Natural killer cell (primary cell): ENCODE measurements around the gene MMD2. TPM values are rescaled to one million over a fixed set of nuclear protein-coding genes. Genes with fewer than 3 reads are reported as not detected.

Source experiments
- ATAC-seq, 3 donors: fragments of 150-1000 bp in 2 of 3; fragments of 200-7000 bp in 1 of 3; cut with Tn5 transposase; 1 replicate in 1 of 3; 2 replicates in 2 of 3; pipeline ENCODE4 v1.10.0; 2021; ENCODE audit warnings: mild to moderate bottlenecking in 2 of 3, moderate library complexity in 2 of 3
- DNase-seq, 2 donors: peaks; one replicate each; pipeline versions ENCODE4 v3.0.0 to v3.0.0-alpha.2; 2013 to 2021; ENCODE audit warnings: mixed read lengths in 1 of 2
- H3K27ac ChIP-seq: one replicate; pipeline ENCODE4 v1.5.1; 2013; ENCODE audit warnings: mild to moderate bottlenecking, low read length
- H3K27me3 ChIP-seq: one replicate; pipeline ENCODE4 v1.6.1; 2013; ENCODE audit warnings: low read length; ENCODE audit not compliant: control insufficient read depth, insufficient read depth
- H3K36me3 ChIP-seq: one replicate; pipeline ENCODE4 v1.6.1; 2013; ENCODE audit warnings: low read length; ENCODE audit not compliant: control insufficient read depth, insufficient read depth
- H3K4me1 ChIP-seq: one replicate; pipeline ENCODE4 v1.6.1; 2013; ENCODE audit warnings: low read length; ENCODE audit not compliant: control insufficient read depth, insufficient read depth
- H3K4me3 ChIP-seq: one replicate; pipeline ENCODE4 v1.5.1; 2013; ENCODE audit warnings: low read length
- H3K9me3 ChIP-seq: one replicate; pipeline ENCODE4 v1.6.1; 2013; ENCODE audit warnings: low read length; ENCODE audit not compliant: control insufficient read depth, insufficient read depth
- H3K27ac Mint-ChIP-seq, 2 donors: one replicate each; pipeline ENCODE4 v1.8.0; 2022; ENCODE audit warnings: mild to moderate bottlenecking in 2 of 2, mixed read lengths in 2 of 2, moderate library complexity in 1 of 2
- H3K27me3 Mint-ChIP-seq, 2 donors: one replicate each; pipeline ENCODE4 v1.8.0; 2022; ENCODE audit warnings: low read depth in 2 of 2, mixed read lengths in 2 of 2
- H3K36me3 Mint-ChIP-seq: one replicate; pipeline ENCODE4 v1.8.0; 2022; ENCODE audit warnings: mixed read lengths
- H3K4me1 Mint-ChIP-seq, 2 donors: one replicate each; pipeline ENCODE4 v1.8.0; 2022; ENCODE audit warnings: mixed read lengths in 2 of 2
- H3K4me3 Mint-ChIP-seq: one replicate; pipeline ENCODE4 v1.8.0; 2022; ENCODE audit warnings: mild to moderate bottlenecking, moderate library complexity, mixed read lengths
- H3K9me3 Mint-ChIP-seq, 2 donors: one replicate each; pipeline ENCODE4 v1.8.0; 2022; ENCODE audit warnings: mixed read lengths in 2 of 2
- CTCF ChIP-seq: fragments of 200-600 bp; IDR thresholded peaks from one replicate; pipeline ENCODE4 v1.8.0; 2022; ENCODE audit warnings: antibody characterized with exemption
- WGBS: methylation state at CpG from one replicate; pipeline ENCODE4 v1.1.7; 2013; ENCODE audit warnings: missing lambda C conversion rate; ENCODE audit not compliant: insufficient coverage; 5-methylcytosine and 5-hydroxymethylcytosine counted together
- intact Hi-C: fragments of 100-400 bp; cut with micrococcal nuclease; formaldehyde crosslinking; loops from one replicate; pipeline ENCODE4 v1.14.2; 2022
- total RNA-seq, 4 donors: library from RNA; stranded (reverse); fragments of 120-200 nt in 1 of 4; gene quantifications; one replicate each; pipeline versions ENCODE4 v1.2.3 to v1.2.4, GENCODE V29; 2013 to 2022

MMD2 gene
- total RNA-seq, 3 donors from 2014 or later (not counting 1 experiment from before 2014, with no cell fraction given), result not detected

GRCh38 chr7:4919969-4920766 is 38.8 kb downstream of the MMD2 start:
- Histone ChIP-seq H3K27me3 (no peaks in the 10 kb centered on the region), H3K36me3 (no peaks in the 10 kb centered on the region), H3K9me3 (peaks cover 4% of the 10 kb centered on the region), H3K4me1 (no peaks in the 10 kb centered on the region), H3K4me3 (no peak overlapping the region), H3K27ac (no peak overlapping the region)
- no peaks in the 10 kb centered on the region for H3K4me1 Mint-ChIP-seq
- WGBS, result 83% methylated on average over 19 of the region's 19 CpGs
- peaks cover 0 to 3% of the 10 kb centered on the region in 2 donors for H3K27me3 Mint-ChIP-seq
- H3K4me3 Mint-ChIP-seq, result no peak overlapping the region
- no peaks in the 10 kb centered on the region for H3K9me3 Mint-ChIP-seq
- no peak overlapping the region for H3K27ac Mint-ChIP-seq
- no peak for TF ChIP-seq CTCF
- H3K36me3 Mint-ChIP-seq, result no peaks in the 10 kb centered on the region
- DNase-seq, result no peak
- intact Hi-C loops, result no loop called here
- ATAC-seq, result no peak

DNA sequence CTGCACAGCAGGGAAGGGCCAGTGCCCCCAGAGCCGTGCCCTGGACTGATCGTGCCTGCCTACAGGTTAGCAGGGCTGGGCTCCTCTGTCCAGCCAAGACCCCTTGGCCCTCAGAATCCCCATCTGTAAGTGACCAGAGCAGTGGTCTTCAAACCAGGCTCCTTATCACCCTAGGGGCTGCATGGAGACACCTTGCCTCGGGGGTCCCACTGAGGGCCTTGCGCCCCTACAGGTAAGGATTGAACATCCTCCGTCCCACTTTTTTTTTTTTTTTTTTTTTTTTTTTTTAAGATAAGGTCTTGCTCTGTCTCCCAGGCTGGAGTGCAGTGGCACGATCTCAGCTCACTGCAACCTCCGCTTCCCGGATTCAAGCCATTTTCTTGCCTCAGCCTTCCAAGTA is 42.9 kb downstream of the MMD2 start:
- no peak for TF ChIP-seq CTCF
- H3K27me3 Mint-ChIP-seq, result no peaks in the 10 kb centered on the region
- no peak overlapping the region for H3K4me3 ChIP-seq
- no peaks in the 10 kb centered on the region for H3K36me3 Mint-ChIP-seq
- intact Hi-C loops, result no loop called here
- no peaks in the 10 kb centered on the region for H3K9me3 Mint-ChIP-seq
- H3K4me3 Mint-ChIP-seq, result no peak overlapping the region
- no peaks in the 10 kb centered on the region for H3K27me3 ChIP-seq
- no peaks in the 10 kb centered on the region for H3K4me1 ChIP-seq
- no peak overlapping the region for H3K27ac ChIP-seq
- no peaks in the 10 kb centered on the region for H3K36me3 ChIP-seq
- no peak for ATAC-seq
- no peak for DNase-seq
- H3K4me1 Mint-ChIP-seq, result no peaks in the 10 kb centered on the region
- WGBS, result 75% methylated on average over 7 of the region's 8 CpGs
- peaks cover 4% of the 10 kb centered on the region for H3K9me3 ChIP-seq
- no peak overlapping the region for H3K27ac Mint-ChIP-seq

DNA sequence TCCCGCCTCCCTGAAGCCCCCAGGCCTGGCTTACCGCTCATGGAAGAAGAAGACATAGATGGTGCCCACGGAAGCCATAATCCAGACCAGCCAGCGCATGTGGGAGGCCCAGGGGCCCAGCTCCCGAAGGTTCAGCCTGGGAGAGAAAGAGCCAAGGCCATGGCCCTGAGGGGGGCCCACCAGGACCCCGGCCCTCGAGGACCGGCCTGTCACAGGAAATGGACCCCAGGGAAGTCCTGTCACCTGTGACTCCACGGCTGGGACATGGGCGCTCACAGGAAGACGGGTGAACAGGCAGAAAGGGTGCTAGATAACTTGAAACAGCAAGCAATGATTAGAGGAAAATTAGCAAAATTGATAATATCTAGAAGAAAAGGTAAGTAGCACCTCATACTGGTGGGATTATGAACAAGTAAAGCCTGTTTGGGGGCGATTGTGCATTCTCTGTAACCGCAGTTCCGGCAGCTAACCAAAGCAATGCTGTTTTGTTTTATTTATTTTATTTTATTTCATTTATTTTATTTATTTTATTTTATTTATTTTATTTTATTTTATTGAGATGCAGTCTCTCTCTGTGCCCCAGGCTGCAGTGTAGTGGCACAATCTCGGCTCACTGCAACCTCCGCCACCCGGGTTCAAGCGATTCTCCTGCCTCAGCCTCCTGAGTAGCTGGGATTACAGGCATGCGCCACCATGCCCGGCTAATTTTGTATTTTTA is 47.7 kb downstream of the MMD2 start:
- Mint-ChIP-seq H3K4me3 (no peak overlapping the region), H3K9me3 (no peaks in the 10 kb centered on the region), H3K4me1 (no peaks in the 10 kb centered on the region), H3K27me3 (peaks cover 0 to 3% of the 10 kb centered on the region in 2 donors), H3K27ac (no peak overlapping the region), H3K36me3 (no peaks in the 10 kb centered on the region)
- Histone ChIP-seq H3K27ac (no peak overlapping the region), H3K36me3 (no peaks in the 10 kb centered on the region), H3K27me3 (no peaks in the 10 kb centered on the region), H3K9me3 (no peaks in the 10 kb centered on the region), H3K4me1 (no peaks in the 10 kb centered on the region), H3K4me3 (no peak overlapping the region)
- no peak for DNase-seq
- WGBS, result 88% methylated on average over 18 of the region's 20 CpGs
- no peak for ATAC-seq
- intact Hi-C loops, result no loop called here
- no peak for TF ChIP-seq CTCF
